ENCODE data around the gene LPCAT4.
A peak's percentile ranks its signal among the peaks of the same experiment; 100 is the strongest.
"Not testable (repeated sequence)": the region's sequence is repeated elsewhere in the genome, so short reads cannot be mapped to it uniquely, and the experiment has no call there.

Gene LPCAT4, protein sequence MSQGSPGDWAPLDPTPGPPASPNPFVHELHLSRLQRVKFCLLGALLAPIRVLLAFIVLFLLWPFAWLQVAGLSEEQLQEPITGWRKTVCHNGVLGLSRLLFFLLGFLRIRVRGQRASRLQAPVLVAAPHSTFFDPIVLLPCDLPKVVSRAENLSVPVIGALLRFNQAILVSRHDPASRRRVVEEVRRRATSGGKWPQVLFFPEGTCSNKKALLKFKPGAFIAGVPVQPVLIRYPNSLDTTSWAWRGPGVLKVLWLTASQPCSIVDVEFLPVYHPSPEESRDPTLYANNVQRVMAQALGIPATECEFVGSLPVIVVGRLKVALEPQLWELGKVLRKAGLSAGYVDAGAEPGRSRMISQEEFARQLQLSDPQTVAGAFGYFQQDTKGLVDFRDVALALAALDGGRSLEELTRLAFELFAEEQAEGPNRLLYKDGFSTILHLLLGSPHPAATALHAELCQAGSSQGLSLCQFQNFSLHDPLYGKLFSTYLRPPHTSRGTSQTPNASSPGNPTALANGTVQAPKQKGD
- total RNA-seq, result 24.3 to 35.5 (median 30.7) reads per million in 4 donors

DNA sequence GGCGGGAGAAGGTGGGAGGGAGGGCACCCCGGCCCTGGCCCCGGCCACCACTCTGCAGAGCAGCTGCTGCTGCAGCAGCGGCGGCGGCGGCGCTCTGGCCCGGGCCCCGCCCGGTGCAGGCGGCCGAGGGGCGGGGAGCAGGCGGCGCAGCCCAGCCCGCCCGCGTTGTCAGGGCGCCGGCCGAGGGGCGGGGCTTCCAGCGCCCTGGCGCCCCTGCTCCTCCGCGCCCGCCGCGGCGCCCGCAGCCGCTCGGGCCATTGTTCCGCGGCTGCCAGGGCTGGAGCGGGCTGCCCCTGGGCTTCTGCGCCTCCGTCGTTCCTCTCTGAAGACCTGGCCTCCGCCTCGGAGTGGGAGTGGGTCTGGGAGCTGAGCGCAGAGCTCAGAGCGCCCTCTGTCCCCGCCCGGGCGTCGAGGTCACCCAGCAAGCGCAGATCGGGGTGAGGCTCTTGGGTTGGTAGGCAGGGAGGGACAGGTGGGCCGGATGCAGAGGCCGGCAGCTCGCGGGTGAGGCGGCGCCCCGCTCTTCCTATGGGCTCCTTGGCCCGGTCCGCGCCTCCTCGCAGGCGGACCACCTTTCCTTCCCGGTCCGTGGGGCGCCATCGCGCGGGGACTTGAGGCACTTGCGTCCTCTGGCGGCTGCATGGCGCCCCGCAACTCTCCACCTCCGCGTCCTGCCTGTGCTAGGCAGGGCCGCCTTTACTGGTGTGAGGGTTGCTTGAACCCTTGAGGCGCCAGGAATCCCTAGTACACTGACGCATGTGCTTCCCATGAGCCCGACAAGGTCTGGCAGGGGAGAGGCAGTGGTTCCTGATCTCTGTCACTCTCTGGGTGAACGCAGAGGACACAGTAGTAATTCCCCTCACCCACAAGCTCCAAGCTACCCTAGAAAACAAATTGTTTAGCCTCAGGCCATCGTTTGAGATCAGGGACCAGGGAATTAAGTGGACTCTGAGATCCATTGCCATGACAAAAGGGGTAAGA is at the start of gene LPCAT4:
TSS of gene LPCAT4 (minus strand) at position 96 of the 981 bp plus-strand sequence. CDS start 96 bp downstream, outside the sequence.
- DNase-seq, result peak; percentile 81 to 96 (median 85)

DNA sequence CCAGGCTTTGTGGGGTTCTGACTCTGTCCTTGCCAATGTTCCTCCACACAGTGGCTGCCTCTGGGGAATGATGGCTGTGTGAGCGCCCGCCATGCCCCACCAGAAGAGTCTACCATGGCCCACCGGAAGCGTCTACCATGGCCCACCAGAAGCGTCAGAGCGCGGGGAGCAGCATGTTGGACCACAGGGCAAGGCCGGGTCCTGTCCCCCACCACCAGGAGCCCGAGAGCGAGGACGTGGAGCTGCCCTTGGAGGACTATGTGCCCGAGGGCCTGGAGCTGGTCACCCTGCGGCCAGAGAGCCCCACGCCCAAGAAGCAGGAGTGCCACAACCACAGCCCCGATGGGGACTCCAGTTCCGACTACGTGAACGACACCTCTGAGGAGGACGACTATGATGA is 42.5 kb upstream of the LPCAT4 start:
- DNase-seq, result not testable (repeated sequence)

DNA sequence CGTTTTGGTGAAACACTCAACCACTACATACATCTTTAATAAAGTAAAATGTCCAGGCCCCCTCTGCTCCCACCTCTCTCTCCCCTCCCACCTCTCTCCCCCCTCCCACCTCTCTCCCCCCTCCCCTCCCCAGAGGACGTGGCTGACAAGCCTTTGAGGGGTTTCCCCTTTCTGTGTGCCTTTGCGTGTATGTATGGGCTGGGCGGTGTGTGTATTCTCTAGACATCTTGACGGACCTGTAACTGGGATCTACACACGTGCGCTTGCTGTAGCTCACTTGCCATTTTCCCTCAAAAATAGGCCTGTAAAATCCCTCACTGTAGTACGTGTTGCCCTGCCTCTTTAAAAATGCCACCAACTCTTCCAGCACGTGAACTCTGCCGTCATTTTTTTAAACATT is 42.0 kb upstream of the LPCAT4 start:
- not testable (repeated sequence) for DNase-seq

DNA sequence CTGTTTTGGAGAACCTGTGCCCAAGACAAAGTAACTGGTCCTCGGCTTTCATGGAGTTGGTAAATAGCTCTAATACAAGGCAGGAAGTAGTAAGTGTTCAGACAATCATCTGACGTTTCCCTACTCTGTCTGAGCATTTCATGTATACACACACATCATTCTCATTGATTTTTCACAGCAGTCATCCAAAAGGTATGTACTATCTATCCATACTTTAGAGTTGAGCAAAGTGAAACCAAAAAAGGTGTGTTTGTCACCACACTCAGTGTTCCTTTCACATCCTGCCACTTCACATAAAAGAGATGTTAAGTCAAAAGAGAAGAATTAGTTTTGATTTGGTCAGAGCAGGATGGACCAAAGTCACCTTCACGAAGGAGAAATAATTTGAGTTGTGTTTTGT is 36.9 kb upstream of the LPCAT4 start:
- not testable (repeated sequence) for DNase-seq

DNA sequence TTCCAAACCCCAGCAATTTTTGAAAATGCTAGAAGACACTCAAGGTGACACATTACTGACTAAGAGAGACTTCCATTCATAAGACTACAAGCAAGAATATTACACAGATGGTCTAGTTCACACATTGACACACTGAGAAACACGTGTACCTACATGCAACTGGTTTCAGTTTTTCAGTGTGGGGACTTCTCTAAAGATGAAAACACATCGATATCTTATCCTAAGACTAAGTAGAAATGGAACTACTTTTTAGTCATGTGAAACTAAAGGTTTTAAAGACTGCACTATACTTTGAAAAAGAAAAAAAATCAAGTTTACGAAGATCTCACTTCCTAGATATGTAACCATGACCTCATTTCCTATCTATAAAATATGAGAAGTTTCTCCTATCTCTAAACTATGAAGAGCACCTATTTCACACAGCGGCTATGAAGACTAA is 36.2 kb upstream of the LPCAT4 start:
- not testable (repeated sequence) for DNase-seq

DNA sequence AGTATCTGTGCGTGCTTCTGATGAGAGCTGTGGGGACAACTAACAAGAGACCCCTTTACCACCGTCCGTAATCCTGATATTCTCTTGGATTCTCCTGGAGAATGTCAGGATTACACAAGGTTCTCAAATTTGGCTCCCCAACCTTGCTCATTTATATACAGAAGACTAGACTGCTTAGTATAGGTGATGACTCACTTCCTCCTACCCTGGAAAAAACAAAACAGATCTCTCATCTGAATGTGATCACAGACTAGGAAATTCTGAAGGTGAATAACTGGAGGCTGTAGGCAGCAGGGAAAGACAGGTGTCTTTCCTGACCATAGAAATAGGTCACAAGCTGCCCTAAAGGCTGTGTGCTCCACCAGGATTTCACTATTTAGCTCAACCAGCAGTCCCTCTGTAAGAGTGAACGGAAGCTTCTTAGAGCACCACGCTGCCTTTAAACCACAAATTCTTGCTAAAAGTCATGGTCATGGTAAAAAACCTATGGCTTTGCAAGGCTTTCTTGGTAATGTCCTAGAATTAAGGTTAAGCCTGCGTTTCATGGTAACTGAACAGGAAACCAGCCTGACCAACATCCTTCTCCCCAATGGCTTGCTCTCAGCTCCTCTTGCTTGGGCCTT is 30.8 kb upstream of the LPCAT4 start:
- not testable (repeated sequence) for DNase-seq

DNA sequence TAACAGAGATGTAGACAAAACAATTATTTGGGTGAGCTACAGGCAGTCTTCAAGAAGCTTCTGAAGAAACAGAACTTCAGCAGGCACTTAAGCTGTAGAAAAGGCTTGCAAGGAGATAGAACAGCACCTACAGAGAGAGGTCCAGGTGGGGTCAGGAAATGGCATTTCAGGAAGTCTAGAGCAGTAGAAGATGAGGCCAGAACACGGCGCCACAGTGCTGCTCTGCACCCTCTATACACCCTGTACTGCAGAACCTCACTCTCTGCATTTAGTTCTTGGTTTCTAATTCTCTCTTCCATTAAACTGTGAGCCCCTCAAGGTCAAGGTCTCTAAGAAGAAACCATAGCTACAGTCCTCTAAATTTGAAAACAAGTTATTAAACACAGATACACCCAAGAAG is 26.0 kb upstream of the LPCAT4 start:
- DNase-seq, result not testable (repeated sequence)

DNA sequence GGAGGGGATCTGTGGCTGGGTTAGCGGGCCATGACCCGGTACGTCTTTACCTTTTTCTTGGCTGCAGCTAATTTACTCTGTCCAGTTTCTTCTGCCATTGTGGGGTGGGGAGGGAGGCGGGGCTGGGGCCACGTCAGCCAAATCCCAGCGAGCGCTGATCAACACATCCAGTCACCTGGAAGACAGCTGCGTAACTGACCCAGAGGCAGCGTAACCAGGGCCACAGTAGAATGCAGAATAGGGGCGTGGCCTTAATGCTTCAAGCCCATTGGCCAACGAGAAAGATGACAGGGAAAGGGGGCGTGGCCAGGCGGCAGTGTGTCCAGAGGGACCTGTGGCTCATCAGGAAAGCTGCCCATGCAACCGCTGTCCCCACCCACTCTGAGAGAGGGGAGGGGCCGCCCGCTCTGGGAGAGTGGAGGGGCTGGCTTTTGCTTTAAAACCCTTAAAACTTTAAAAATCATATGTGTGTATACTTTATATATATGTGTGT is 22.6 kb upstream of the LPCAT4 start:
- DNase-seq, result not testable (repeated sequence)

DNA sequence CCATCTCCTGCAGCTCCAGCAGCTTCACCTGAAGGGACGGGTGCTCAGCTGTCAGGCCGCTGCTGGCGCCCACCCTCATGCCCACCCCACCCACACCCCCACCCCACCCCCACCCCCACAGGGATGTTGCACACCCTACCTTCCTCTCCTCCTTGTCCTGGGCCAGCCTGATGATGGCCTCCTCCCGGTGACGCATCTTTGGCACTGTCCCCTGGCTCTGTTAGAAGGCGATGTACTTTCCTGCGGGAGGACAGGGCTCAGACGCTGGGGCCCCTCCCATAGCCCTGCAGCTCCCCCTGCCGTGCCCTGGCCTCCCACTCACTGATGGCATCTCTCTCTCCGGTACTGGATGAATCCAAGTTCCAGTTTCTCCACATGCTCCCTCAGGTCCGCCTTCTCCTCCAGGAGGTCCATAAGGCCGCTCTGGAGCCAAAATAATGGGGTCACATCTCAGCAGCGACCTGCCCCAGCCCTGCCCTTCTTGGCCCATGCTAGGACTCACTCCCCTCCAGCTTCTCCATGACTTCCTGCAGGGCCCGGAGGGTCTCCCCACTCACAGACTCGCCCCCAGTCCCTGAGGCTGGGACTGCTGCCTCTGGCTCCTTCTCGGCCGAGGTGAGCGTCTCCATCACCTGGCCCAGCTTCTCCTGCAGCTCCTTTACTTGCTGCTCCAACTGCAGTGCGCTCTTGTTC is 15.0 kb upstream of the LPCAT4 start:
- DNase-seq, result not testable (repeated sequence)

DNA sequence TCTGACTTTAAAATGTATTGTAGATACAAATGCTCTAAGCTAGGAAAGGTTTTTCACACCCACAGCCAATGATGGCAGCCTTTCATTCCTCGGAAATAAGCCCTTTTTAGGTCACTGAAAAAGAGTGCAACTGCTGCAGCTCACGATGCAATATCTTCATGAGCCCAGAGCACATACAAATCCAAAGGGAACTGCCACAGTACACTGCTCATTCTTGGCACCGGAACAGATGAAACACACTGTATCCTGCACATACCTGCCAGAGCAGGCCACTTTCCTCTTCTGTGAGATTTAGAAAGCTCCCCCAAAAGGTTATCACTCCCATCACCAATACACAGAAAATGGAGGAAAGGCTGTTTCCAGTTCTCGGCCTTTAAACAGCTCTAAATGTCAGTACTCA is 13.5 kb upstream of the LPCAT4 start:
- not testable (repeated sequence) for DNase-seq

DNA sequence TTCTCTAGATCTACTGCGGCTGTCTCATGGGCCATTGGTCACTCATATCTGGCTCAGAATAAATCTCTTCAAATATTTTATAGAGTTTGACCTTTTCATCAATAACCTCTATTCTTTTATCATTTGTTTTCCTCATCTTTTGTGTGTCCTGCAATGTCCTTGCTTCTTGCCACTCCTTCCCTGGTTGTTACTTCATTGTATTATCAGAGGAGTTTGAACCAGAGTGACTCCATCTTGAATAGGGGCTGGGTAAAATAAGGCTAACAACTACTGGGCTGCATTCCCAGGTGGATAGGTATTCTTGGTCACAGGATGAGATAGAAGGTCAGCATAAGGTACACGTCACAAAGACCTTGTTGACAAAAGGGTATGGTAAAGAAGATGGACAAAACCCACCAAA is 9.9 kb upstream of the LPCAT4 start:
- DNase-seq, result no peak

DNA sequence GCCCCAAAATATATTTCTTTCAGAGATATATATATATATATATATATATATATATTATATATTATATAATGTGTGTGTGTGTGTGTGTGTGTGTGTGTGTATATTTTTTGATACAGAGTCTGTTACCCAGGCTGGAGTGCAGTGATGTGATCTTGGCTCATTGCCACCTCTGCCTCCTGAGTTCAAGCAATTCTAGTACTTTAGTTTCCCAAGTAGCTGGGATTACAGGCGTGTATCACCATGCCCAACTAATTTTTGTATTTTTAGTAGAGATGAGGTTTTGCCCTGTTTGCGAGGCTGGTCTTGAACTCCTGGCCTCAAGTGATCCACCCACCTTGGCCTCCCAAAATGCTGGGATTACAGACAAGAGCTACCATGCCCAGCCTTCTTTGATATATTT is 8.5 kb upstream of the LPCAT4 start:
- DNase-seq, result not testable (repeated sequence)

DNA sequence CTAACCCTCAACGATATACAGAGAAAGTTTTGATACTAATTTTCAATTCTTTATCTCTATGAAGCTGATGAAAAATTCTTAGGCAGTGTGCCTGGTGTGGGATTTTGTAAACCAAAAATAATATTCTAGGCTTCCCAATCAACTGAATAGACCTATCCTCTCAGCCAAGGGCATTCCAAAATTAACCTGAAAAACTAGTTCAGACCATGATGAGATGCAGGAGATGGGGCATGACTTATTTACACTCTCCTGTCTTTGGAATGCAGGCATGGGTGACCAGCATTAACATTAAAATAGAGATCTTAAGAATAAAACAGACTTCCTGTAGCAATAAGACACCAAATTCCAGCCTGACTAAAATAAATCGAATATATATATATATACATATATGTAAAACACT is 7.8 kb upstream of the LPCAT4 start:
- DNase-seq, result no peak

DNA sequence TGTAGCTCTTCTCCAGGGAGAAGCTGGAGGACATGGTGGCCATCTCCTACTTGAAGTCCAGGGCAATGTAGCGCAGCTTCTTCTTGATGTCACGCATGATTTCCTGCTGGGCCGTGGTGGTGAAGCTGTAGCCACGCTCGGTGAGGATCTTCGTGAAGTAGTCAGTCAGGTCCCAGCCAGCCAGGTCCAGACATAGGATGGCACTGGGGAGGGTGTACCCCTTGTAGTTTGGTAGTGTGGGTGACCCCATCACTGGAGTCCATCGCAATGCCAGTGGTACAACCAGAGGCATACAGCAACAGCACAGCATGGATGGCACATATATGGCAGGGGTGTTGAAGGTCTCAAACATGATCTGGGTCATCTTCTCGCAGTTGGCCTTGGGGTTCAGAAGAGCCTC is 7.0 kb upstream of the LPCAT4 start:
- DNase-seq, result no peak

DNA sequence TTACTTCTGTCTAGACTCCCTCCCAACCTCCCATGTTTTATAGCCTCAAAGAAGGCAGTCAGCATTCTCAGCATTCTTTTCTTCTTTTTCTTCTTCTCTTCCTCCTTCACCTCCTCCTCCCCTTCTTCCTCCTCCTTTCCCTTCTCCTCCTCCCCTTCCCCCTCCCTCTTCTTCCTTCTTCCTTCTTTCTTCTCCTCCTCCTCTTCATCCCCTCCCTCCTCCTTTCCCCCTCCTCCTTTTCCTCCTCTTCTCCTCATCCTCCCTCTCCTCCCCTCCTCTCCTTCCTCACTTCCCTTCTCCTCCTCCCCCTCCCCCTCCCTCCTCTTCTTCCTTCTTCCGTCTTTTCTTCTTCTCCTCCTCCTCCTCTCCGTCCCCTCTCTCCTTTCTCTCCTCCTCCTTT is 3.6 kb upstream of the LPCAT4 start:
- DNase-seq, result no peak

DNA sequence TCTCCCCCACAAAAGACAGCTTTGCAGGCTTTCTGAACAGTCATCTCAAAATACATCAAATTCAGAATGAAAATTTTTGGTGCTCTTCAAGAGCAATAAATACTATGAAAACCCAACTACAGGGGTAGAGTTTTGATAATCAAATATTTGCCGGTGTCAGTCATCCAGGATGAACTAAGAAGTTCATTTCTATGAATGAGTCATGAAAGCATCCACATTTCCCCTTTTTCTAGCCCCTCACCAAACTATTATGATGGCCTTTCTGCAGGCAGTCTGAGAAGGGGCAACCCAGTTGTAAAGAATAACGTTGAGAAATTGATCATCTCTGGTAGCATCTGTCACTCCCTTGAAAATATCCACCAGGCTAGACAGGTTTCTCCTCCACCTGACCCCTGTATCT is 3.1 kb upstream of the LPCAT4 start:
- DNase-seq, result no peak

DNA sequence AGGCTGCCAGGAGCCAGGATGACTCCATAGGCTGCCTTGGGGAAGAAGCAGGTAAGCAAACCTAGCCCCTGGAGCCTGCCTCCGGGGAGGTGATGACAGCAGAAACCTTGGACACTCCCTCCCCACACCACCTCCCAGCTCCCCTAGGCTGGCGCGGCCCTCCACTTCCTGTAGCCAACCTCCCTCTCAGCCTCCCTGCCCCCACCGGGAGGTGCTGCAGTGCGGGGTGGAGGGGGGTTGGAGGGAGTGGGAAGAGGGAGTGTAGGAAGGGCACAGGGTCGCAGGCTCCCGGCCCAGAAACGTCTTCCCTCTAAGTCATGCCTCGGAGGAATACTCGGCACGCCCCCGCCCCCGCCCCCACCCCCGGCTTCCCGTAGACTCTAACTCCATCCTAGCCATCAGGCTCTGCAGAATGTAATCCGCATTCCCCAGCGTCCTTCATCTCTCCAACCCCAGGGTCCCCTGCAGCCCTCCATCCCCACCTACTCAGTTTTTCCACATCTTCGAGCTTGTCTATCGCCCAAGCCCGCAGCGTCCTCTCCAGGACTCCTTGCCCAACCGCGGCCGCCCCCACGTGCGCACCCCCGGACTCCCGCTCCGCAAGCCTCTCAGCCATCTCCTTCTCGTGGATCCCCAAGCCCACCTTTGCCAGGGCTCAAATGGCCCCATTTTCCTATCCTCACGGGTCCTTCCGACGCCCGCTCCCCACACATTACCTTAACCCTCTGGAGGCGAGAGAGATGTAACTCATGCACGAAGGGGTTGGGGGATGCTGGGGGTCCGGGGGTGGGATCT is 528 bp downstream of the LPCAT4 start:
- DNase-seq, result peak; percentile 22 to 52 (median 30)

DNA sequence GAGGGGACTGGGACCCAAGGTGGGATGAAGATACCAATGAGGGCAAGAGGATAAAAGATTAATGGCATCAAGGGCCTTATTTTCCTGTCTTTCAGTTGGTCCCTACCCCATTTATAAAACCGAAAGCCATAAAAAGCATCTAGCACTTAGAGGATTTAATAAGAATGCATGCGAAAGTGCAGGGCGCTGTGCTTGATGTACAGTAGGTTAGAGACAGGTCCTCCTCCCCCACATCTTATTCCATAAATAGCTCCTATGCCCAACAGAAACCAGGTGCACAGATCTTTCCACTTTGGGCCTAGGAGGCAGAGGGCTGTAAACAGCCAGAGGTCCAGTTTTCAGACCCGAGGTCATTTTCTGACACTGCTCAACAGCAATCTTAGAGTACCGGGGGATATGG is 1.2 kb downstream of the LPCAT4 start:
- DNase-seq, result no peak

DNA sequence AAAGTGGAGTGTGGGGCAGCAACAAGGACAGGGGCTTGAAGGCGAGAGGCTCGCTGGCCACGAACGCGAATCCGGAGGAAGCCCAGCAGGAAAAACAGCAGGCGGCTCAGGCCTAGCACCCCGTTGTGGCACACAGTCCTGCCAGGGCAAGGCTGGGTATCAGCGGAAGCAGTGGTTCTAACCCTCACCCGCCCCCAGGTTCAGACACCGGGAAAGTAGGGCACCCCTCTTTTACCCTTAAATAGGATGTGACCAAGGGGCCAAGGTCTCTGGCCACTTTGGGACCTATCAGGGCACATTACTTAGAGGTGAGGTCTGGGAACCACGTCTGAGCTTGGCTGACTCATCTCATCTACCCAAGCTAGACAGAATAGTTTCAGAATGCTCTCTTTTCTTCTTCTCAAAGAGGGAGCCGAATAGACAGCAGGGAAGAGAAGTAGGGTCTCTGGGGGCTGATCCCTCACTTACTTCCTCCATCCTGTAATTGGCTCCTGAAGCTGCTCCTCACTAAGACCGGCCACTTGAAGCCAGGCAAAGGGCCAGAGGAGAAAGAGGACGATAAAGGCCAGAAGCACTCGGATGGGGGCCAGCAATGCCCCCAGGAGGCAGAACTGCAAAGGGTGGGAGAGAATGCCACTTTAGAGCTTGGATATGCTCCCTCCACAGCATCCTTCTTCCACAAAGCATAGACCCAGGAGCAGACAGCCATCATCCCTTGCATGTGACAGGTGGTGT is 1.7 kb downstream of the LPCAT4 start:
- DNase-seq, result no peak

DNA sequence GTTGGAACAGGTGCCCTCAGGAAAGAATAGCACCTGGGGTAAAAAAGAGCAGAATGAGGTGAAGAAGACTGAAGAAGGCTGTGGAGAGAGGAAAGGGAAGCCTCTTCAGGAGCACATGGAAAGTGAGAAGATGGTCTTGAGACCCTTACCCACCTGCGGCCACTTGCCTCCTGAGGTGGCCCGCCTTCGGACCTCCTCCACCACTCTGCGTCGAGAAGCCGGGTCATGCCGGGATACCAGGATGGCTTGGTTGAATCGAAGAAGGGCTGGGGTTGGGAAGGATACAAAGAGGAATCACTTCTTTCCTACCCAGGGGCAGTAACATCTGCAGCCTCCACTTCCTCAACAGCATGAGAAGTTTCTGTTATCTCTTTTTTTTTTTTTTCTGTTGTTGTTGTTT is 3.0 kb downstream of the LPCAT4 start:
- no peak for DNase-seq
